GM19193 (cell line): Measurements from ENCODE around the gene POLR2F.

Experiments
- POLR2A ChIP-seq: IDR thresholded peaks from 4 replicates; pipeline ENCODE4 v1.6.1; 2011; ENCODE audit not compliant: insufficient read depth, insufficient read length; ENCODE audit errors: extremely low read depth

Gene POLR2F

GRCh38 chr22:37965940-37966664 is 12.6 kb downstream of the POLR2F start:
- TF ChIP-seq POLR2A: no peak

GRCh38 chr22:37967147-37967546 is 13.6 kb downstream of the POLR2F start:
- TF ChIP-seq POLR2A: no peak

GRCh38 chr22:37967637-37968451 is 14.3 kb downstream of the POLR2F start:
- no peak for TF ChIP-seq POLR2A

- TF ChIP-seq POLR2A: no peak
Observed at GRCh38 chr22:37968452-37969251, 15.2 kb downstream of the POLR2F start.

DNA sequence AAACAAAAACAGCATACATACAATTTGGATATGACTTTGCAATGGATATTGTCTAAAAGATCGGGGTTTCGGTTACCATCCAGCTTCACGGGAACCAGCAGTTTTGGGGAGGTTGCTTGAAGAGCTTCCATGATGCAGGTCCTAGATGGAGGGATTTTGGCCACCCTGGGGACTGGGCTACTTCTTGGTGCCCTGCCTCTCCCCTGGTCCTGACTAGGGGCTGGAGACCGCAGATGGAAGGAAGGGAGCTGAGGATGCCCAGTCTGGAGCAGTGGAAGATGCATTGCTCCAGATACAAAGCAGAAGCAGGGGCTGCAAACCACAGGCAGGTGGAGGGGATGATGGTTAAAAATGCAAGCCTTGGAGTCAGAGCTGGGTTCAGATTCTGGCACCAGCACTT is 17.4 kb downstream of the POLR2F start:
- TF ChIP-seq POLR2A: no peak

DNA sequence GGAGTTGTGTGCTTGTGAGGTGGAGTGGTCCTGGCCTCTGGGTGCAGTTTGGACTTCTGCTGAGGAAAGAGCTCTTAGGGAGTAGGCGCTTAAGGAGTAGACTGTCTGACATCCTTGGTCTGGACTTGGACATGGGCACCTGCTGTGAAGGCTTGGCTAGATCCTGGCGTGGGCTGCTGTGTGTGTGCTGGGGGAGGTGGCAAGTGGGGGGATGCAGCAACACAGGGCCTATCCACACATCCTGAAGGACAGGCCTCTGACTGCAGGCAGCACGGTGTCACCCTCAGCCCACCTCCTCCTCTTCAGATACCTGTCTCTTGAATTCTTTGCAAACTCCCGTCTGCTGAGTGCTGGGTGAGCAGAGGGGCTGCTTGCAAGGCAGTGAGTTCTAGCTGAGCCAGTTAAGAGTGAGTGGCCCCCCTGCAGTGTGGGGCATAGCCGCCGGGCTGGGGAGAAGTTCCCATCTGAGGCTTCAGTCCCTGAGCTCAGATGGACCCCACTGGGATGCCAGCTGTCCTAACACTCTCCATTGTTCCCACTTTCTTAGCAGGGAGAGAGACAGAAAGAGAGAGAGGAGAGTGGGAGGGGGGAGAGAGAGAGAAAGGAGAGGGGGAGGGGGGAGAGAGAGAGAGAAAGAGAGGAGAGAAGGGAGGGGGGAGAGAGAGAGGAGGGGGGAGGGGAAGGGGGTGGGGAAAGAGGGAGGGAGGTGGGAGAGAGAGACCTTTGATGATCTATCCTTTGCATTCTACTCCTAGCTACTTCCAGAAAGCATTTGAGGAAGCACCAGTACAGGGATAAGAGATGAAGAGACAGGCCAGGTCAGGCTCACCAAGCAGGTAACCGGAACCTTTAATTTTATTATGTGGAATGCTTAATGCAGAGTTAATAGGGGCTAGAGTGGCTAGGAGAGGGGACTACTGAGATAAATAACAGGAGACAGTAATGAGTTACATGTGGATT is 18.3 kb downstream of the POLR2F start:
- TF ChIP-seq POLR2A: no peak

GRCh38 chr22:37972527-37972926 is 19.0 kb downstream of the POLR2F start:
- no peak for TF ChIP-seq POLR2A

DNA sequence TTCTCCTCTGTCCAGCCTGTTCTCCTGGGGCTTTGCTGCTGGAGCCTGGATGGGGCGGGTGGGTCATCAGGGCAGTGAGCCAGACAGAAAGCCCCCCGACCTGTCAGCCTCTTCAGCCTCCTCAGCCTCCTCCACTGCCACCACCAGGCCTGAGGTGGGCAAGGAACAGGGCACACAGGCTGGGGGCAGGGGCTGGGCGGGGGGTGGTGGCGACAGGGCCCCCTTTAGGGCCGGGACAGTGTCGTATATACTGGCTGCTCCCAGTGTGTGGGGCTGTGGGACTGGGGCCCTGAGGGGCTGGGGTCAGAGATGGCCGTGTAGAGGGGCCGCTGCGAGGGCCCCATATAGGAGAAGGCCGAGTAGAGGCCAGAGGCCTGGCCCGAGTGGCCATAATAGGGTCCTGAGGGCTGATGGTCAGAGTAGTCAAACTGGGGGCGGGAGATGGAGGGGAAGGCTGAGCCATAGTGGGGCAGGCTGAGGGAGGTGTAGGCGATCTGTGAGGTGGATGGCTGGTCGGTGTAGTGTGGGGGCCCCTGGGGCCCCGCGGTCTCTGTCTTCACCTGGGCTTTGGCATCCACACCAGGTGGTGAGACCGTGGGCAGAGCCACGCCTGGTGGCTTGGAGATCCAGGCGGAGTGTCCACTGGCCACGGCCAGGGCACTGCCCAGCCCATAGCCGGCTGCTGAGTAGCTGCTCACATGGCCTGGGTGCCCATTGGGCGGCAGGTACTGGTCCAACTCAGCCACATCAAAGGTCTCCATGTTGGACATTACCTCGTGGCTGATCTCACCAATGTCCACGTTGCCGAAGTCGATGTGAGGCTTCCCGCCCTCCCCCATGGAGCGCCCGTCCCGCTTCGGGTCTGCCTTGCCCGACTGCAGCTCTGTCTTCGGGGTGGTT is 20.0 kb downstream of the POLR2F start:
- TF ChIP-seq POLR2A: no peak

DNA sequence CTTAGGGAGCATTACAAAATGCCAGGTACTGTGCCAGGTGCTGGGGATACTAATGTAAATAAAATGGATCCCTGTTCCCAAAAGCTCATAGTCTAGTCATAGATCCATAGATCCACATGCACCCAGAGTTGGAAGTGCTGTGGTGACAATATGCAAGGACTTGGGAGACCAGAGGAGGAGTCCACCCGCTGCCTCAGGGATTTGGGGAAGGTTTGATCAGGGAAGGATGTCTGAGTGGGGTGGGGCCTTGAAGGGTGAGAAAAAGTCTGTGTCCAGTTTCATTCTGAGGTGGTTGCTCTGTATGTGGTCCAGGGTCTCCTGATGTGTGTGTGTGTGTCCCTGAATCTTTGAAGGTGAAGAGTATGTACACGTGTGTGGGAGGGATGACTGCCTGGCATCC is 21.7 kb downstream of the POLR2F start:
- no peak for TF ChIP-seq POLR2A

DNA sequence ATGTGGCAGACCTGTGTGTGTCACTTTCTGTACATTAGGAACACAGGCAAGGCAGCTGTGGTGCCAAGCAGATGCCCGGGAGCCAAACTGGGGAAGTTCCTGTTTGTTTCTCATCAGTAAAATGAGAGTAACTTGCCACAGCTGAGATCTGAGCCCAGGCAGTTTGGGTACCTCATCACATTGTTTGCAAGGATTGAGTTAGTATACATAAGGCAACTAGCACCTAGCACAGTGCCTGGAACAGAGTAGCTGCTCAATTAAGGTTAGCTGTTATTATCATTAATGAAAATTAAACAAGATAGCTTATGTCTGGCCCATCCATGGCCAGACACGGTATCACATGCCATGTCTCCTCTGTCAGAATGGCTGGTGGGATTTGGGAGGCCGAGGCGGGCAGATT is 23.0 kb downstream of the POLR2F start:
- TF ChIP-seq POLR2A: no peak

DNA sequence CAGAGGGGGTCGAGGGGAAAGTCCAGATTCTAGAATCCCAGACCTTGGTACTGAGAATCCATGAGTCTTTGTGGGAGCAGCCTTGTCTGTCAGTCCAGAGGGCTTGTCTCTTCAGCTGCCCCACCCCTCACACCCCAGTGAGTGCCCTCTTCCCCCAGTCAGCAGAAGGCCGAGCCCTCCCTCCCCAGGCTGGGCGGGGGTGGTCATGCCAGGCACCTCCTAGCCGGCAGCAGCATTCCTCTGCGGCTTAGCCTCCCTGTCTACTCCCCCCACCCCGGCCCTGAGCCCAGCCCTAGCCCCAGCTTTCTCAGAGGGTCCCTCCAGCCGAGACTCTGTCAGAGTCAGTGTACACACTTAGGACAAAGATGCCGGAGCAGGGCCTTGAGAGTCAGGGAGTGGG is 26.3 kb downstream of the POLR2F start:
- TF ChIP-seq POLR2A: no peak

DNA sequence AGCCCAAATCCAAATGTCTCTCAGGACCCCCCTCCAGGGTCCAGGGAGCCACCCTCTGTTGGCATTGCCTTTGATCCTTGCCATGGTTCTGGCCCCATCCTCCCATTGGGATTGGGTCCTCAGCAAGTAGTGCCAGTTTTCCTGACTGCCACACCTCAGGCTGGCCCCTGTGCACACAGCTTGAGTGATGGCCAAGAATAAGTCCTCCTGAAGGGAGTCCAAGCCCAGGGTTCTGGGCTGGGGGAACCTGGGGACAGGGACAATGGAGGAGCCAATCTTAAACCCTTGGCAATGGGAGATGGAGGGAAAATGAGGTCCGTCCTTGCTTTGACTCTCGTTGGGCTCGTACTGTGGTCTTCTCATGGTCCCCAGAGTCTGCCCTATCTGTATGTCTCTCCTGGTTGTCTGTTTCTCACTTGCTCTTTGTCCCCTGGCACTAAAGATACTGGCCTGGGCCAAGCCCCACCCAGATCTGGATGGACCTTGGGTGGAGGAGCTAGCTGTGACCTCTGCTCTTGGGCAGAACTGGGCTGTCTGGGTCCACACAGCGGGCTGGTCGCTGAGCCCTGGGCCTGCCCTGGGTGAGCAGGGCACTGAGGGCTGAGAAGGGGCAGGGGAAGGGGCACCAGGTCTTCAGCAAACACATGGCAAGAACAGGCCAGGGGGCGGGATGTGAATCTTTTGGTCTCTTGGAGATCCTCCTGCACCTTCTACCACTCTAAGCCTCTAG is 27.9 kb downstream of the POLR2F start:
- TF ChIP-seq POLR2A: no peak
